ENCODE results near the gene DAP.

The DAP gene

DNA sequence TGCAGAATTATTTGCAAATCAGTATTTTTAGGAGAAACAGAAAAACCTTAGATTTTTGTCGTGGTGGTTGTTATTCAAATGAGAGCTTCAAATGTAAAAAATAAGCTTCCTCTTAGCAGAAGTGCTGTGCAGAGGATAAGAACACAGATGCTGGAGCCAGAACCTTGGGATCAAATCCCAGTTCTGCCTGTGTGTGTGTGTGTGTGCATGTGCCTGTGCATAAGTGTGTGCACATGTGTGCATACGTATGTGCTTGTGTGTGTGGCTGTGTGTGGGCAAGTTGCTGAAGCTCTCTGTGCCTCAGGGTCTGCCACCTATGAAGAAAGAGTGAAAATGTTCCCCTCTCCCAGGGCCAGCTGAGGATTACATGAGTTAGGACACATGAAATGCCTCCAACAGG, 8.6 kb downstream of the DAP start:
- no peak overlapping the region for H3K4me3 ChIP-seq (ENCODE audit: low read depth, low read length)
- DNase-seq (ENCODE audit: low read depth): no peak
- TF ChIP-seq, protein P1, sequence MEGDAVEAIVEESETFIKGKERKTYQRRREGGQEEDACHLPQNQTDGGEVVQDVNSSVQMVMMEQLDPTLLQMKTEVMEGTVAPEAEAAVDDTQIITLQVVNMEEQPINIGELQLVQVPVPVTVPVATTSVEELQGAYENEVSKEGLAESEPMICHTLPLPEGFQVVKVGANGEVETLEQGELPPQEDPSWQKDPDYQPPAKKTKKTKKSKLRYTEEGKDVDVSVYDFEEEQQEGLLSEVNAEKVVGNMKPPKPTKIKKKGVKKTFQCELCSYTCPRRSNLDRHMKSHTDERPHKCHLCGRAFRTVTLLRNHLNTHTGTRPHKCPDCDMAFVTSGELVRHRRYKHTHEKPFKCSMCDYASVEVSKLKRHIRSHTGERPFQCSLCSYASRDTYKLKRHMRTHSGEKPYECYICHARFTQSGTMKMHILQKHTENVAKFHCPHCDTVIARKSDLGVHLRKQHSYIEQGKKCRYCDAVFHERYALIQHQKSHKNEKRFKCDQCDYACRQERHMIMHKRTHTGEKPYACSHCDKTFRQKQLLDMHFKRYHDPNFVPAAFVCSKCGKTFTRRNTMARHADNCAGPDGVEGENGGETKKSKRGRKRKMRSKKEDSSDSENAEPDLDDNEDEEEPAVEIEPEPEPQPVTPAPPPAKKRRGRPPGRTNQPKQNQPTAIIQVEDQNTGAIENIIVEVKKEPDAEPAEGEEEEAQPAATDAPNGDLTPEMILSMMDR (IDR thresholded peaks at IDR 0.05; ENCODE audit: low read depth, low read length, missing control alignments): no peak

DNA sequence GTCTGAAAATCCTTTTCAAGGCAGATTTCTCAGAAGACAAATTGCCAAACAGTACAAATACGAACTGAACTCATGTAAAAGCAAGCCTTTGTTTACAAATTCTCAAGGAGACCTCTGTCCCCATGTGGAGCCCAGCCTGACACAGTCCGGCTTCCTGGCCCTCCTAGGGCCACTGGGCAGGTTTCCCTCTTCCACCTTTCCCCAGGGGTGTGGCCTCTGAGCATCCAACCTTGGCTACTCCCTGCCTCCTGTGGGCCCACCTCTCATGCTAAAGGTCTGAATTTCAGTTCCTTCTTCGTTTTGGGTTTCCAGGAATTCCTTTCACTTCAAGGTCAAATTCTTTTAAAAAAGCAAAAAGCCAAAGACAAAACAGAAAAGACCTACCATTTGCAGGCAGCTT, 10.1 kb downstream of the DAP start:
- no peak overlapping the region for H3K4me3 ChIP-seq (ENCODE audit: low read depth, low read length)
- TF ChIP-seq, protein P1 (IDR thresholded peaks at IDR 0.05; ENCODE audit: low read depth, low read length, missing control alignments): no peak
- no peak for DNase-seq (ENCODE audit: low read depth)

DNA sequence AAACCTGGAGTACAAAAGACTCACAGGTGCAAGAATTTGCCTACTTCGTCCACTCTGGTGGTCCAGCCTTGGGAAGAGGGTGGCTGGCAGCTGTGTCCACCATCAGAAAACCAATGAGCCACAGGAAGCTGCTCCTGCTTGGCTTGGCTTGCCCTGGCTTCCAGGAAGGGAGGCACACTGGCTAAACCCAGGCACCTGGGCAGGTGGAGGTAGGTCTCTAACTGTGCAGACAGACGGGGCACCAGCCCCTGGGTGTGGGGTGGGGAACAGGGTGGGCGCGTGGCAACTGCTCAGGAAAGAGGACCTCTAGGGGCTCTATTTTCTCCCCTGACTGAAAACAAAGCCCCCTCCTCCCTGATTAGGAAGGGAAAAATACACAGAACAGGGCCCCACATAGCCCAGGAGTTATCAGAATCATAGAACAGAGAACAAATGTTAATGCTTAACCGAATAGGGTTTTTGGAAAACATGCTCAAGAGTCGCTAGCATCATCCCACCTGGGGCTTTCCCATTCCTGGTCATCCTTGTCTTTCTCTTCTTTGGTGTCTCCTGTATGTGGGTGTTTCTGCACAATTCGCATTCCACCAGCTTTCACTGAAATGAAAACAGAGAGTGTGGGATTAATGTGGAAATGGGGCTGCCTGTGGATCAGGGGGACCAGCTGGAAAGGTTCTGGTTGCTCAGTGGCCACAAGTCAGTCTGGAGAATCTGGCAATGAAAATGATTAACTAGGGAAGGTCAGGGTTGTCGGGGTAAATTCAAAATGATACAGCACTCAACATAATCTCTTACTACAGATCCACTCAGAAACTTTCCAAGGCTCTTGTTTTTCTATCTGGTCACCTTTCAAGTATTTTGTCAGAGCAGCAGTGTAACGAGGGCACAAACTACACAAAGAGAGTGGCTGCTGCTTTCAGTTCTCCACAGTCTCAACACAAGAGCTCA, 13.1 kb downstream of the DAP start:
- H3K4me3 ChIP-seq (ENCODE audit: low read depth, low read length): no peak overlapping the region
- DNase-seq (ENCODE audit: low read depth): no peak
- TF ChIP-seq, protein P1 (IDR thresholded peaks at IDR 0.05; ENCODE audit: low read depth, low read length, missing control alignments): no peak

DNA sequence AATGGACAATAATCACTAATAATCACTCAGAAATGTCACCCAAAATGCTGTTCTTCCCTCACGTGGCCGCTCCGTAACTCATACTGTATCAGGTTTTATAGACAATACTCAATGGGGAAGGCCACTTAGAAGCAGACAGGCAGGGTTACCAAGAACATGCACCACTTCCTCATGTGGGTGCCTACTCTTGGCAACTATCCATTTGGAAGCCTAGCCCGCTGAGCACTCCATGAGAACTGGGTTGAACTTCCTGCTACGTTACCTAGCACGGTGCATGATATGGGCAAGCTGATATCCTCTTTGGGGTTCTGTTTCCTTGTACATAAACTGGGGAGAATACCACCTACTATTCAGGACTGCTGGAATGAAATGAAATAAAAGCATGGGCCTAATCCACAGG, 14.3 kb downstream of the DAP start:
- TF ChIP-seq, protein P1 (IDR thresholded peaks at IDR 0.05; ENCODE audit: low read depth, low read length, missing control alignments): no peak
- no peak overlapping the region for H3K4me3 ChIP-seq (ENCODE audit: low read depth, low read length)
- no peak for DNase-seq (ENCODE audit: low read depth)

DNA sequence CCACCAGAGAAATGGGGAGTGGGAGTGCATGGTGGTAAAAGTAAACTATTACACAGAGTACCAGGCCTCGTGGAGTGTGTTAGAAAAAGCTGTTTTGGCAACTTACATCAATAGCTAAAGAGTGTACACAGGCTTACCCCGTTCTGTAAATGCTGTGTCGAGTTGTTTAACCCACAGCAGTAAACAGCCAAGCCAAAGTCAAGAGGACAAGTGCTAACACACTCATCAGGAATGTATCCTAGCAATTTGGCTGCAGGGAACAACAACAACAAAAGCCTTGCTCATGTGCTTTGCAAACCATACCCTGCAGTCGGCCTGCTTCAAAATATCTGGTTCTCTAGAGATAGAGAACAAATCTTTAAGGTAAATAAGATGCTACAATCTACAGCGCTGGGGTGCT, 15.9 kb downstream of the DAP start:
- DNase-seq (ENCODE audit: low read depth): no peak
- no peak overlapping the region for H3K4me3 ChIP-seq (ENCODE audit: low read depth, low read length)
- TF ChIP-seq, protein P1 (IDR thresholded peaks at IDR 0.05; ENCODE audit: low read depth, low read length, missing control alignments): no peak

DNA sequence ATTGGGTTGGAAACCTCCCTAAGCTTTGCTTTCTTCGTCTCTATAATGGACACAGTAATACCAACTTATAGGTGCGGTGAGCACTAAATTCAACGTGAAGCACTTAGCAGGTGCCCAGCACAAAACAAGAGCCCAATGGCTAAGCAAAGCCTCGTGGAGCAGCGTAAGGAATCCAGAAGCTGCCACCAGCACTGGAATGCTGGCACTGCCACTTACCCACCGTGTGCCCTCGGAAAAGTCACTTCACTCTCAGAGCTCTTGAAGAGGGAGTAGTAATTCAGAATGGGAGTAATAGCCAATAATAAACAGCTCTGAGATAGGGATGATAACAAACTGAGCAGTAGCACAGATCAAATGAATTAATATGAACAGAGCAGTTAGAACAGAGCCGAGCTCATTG, 16.4 kb downstream of the DAP start:
- TF ChIP-seq, protein P1 (IDR thresholded peaks at IDR 0.05; ENCODE audit: low read depth, low read length, missing control alignments): no peak

DNA sequence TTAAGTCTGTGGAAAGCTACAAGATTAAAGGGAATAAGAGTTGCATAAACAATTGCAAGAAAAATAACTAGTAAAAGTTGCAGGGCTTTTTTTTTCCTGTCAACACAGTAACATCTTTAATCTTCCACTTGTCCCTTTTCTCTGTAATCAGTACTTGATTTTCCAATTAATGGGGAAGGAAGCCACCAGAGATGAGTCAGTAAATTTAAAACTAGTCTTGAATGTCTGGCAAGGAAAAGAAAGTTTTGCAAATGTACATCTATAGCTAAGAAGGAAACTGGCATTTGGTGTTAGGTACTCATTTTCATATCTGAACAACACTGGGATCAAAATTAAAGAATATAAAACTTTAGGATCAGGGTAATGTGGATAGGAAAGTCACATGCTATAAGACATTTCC, 17.1 kb downstream of the DAP start:
- DNase-seq (ENCODE audit: low read depth): no peak
- TF ChIP-seq, protein P1 (IDR thresholded peaks at IDR 0.05; ENCODE audit: low read depth, low read length, missing control alignments): no peak
- H3K4me3 ChIP-seq (ENCODE audit: low read depth, low read length): no peak overlapping the region

More for the DNA sequence above, 16.4 kb downstream of the DAP start:
- no peak overlapping the region for H3K4me3 ChIP-seq (ENCODE audit: low read depth, low read length)
- no peak for DNase-seq (ENCODE audit: low read depth)
